Measurements from ENCODE around the gene CORIN.
"Not testable (repeated sequence)": the region's sequence is repeated elsewhere in the genome, so short reads cannot be mapped to it uniquely, and the experiment has no call there.

The CORIN gene

GRCh38 chr4:47631161-47631560 lies 206.7 kb downstream of the CORIN start:
- DNase-seq, result no peak

- no peak for DNase-seq
These were observed 213.8 kb downstream of the CORIN start for GRCh38 chr4:47624031-47624441.

- no peak for DNase-seq
These were observed 216.7 kb downstream of the CORIN start for GRCh38 chr4:47621181-47621580.

GRCh38 chr4:47619691-47620090 lies 218.2 kb downstream of the CORIN start:
- DNase-seq, result no peak

GRCh38 chr4:47617607-47618006 lies 220.3 kb downstream of the CORIN start:
- DNase-seq, result no peak

GRCh38 chr4:47615385-47615784 lies 222.5 kb downstream of the CORIN start:
- no peak for DNase-seq

- DNase-seq, result no peak
These were observed 225.5 kb downstream of the CORIN start for GRCh38 chr4:47612116-47613023.

GRCh38 chr4:47606482-47606881 lies 231.4 kb downstream of the CORIN start:
- DNase-seq, result no peak

GRCh38 chr4:47598896-47599295 lies 239.0 kb downstream of the CORIN start:
- no peak for DNase-seq

- DNase-seq, result no peak
These were observed 239.5 kb downstream of the CORIN start for GRCh38 chr4:47598320-47598719.

- no peak for DNase-seq
These were observed 240.2 kb downstream of the CORIN start for GRCh38 chr4:47597696-47598095.

- no peak for DNase-seq
These were observed 247.5 kb downstream of the CORIN start for GRCh38 chr4:47590325-47590724.

GRCh38 chr4:47579235-47579634 lies 258.6 kb downstream of the CORIN start:
- no peak for DNase-seq

- no peak for DNase-seq
These were observed 259.9 kb downstream of the CORIN start for GRCh38 chr4:47577779-47578553.

GRCh38 chr4:47572981-47573380 lies 264.9 kb downstream of the CORIN start:
- DNase-seq, result no peak

- DNase-seq, result no peak
These were observed 267.1 kb downstream of the CORIN start for GRCh38 chr4:47570816-47571215.

- no peak for DNase-seq
These were observed 270.4 kb downstream of the CORIN start for GRCh38 chr4:47567511-47567910.

GRCh38 chr4:47566969-47567368 lies 270.9 kb downstream of the CORIN start:
- no peak for DNase-seq

- no peak for DNase-seq
These were observed 271.3 kb downstream of the CORIN start for GRCh38 chr4:47566566-47566965.

- DNase-seq, result no peak
These were observed 275.6 kb downstream of the CORIN start for GRCh38 chr4:47562297-47562696.

GRCh38 chr4:47561331-47561730 lies 276.5 kb downstream of the CORIN start:
- no peak for DNase-seq

GRCh38 chr4:47560682-47561081 lies 277.2 kb downstream of the CORIN start:
- no peak for DNase-seq

- DNase-seq, result no peak
These were observed 280.6 kb downstream of the CORIN start for GRCh38 chr4:47557255-47557654.

- not testable (repeated sequence) for DNase-seq
These were observed 281.9 kb downstream of the CORIN start for GRCh38 chr4:47555920-47556319.

Measured in CD4-positive, alpha-beta T cell treated with Interleukin-1 beta for 1 hour (primary cell).